Measurements from ENCODE around the gene ZNF264.
A peak's percentile ranks its signal among the peaks of the same experiment; 100 is the strongest.
"Not testable (repeated sequence)": the region's sequence is repeated elsewhere in the genome, so short reads cannot be mapped to it uniquely, and the experiment has no call there.

ZNF264 gene

DNA sequence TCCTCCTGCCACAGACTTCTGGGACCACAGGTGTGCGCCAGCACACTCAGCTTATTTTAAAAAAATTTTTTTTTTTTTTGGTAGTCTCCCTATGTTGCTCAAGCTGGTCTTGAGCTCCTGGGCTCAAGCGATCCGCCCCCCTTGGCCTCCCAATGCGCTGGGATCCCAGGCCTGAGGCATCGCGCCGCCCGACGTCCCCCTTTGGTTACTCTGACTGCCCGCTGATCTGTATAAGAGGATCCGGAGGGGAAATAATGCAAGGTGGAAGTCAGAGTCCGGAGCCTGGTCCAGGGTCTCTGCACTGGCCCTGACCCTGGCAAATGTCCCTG, 48.6 kb downstream of the ZNF264 start:
- Histone ChIP-seq H3K4me1 (peaks cover 18 to 25% (median 20%) of the 10 kb centered on the region in 10 experiments), H3K9ac (peak overlapping the region; percentile 85 to 92 (median 89)), H3K27ac (peak overlapping the region; percentile 74 to 90 (median 85); a peak in 21 of 22 replicates), H3K36me3 (peaks cover 11 to 18% (median 15%) of the 10 kb centered on the region in 11 experiments), H3K9me3 (replicated peaks in 1 of 11) (no peaks in the 10 kb centered on the region), H4K20me1 (peaks cover 0 to 49% (median 7%) of the 10 kb centered on the region in 11 experiments; a peak in 16 of 22 replicates), H3K27me3 (peaks cover 14 to 42% (median 23%) of the 10 kb centered on the region in 11 experiments), H3K4me2 (peak overlapping the region; percentile 80 to 95 (median 90)), H3K4me3 (peak overlapping the region; percentile 79 to 91 (median 88))
- no peak for TF ChIP-seq Cebpa-rat (IDR thresholded peaks at IDR 0.05)

DNA sequence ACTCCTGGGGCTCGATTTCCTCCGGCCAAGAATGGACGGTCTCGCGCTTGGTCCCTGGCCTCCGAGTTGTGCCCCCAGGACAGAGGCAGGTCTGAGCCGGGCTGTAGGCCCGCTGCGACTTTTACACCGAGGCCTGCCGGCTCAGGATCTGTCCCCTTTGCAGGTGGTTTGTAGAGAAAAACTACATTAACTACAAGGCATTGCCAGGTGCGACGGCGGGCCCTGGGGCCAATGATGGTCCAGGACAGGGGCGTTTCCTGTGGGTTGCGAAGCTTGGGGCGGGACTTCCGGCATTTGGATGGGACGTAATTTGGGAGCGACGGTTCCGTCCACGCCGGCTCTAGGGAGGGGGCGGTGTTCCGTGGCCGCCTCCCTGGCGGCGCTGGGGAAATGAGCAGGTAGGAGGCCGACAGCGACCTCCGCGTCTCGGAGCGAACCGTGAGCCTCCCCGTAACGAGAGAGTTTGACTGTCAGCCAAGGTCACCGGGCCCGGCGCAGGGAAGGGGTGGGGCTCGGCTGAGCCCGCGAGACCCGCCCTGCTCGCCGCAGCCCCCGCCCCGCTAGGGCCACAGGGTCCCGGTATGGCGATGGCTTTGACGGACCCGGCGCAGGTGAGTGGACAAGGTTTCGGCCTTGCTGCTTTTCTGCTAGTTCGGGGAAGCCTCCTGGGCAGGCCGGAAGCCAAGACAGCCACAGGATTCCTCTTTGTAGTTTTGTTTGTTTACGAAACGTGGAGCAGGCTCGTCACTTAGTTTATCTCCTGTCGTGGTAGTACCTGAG, 49.2 kb downstream of the ZNF264 start, which contains the start of gene ZNF805:
Gene ZNF805, plus strand, starts transcription at position 322 of the 780 bp plus-strand sequence. Its CDS starts 260 bp downstream, at position 582.
- Histone ChIP-seq H3K36me3 (peaks cover 14 to 24% (median 18%) of the 10 kb centered on the region in 11 experiments), H3K9me3 (replicated peaks in 1 of 11) (no peaks in the 10 kb centered on the region), H4K20me1 (peaks cover 0 to 43% (median 1%) of the 10 kb centered on the region in 11 experiments; a peak in 11 of 22 replicates), H3K27ac (peak within 1 kb of the TSS; percentile 74 to 90 (median 85)), H3K27me3 (peaks cover 8 to 36% (median 17%) of the 10 kb centered on the region in 11 experiments; a peak in 21 of 22 replicates), H3K4me2 (peak within 1 kb of the TSS; percentile 84 to 95 (median 91)), H3K9ac (peak within 1 kb of the TSS; percentile 85 to 92 (median 89)), H3K4me1 (peaks cover 18 to 25% (median 20%) of the 10 kb centered on the region in 10 experiments), H3K4me3 (peak within 1 kb of the TSS; percentile 79 to 91 (median 88))
- no peak for TF ChIP-seq Cebpa-rat (IDR thresholded peaks at IDR 0.05)

DNA sequence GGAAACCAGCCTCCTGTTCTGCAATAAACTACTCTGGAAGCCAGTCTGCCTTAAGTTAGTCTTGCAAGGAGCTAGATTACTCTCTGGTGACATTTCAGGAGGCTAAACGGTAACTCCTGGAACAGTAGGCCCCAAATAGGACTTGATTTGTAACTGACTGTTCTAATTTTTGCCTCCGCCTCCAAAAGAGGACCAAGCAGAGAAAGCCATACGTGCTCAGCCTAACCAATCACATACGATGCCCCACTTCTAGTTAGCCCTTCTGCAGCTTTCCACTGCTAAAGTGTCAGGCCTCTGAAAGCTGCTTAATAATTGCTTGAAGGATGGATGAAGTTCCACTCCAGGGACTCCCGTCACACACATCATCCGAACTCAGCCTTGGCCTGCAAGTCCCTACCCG, 49.9 kb downstream of the ZNF264 start:
- Histone ChIP-seq H3K4me1 (peaks cover 18 to 25% (median 20%) of the 10 kb centered on the region in 10 experiments), H4K20me1 (peaks cover 0 to 40% (median 6%) of the 10 kb centered on the region in 11 experiments; a peak in 9 of 22 replicates), H3K36me3 (peaks cover 21 to 30% (median 24%) of the 10 kb centered on the region in 11 experiments), H3K4me3 (peak overlapping the region; percentile 79 to 91 (median 88)), H3K9ac (peak overlapping the region; percentile 85 to 92 (median 89)), H3K27me3 (peaks cover 1 to 30% (median 10%) of the 10 kb centered on the region in 11 experiments; a peak in 19 of 22 replicates), H3K9me3 (replicated peaks in 1 of 11) (no peaks in the 10 kb centered on the region), H3K4me2 (peak overlapping the region; percentile 79 to 95 (median 90)), H3K27ac (peak overlapping the region; percentile 74 to 90 (median 85))
- TF ChIP-seq Cebpa-rat (IDR thresholded peaks at IDR 0.05), result no peak

GRCh38 chr19:57242821-57243220, 51.5 kb downstream of the ZNF264 start:
- H3K9me3 ChIP-seq (replicated peaks in 1 of 11), result no peaks in the 10 kb centered on the region
- peak overlapping the region in 2 of 11 experiments; percentile 93 to 95; a peak in 4 of 22 replicates for H3K4me2 ChIP-seq
- peaks cover 0 to 54% (median 16%) of the 10 kb centered on the region in 11 experiments; a peak in 10 of 22 replicates for H4K20me1 ChIP-seq
- H3K27me3 ChIP-seq, result peaks cover 0 to 13% (median 0%) of the 10 kb centered on the region in 11 experiments; a peak in 5 of 22 replicates
- H3K36me3 ChIP-seq, result peaks cover 32 to 47% (median 39%) of the 10 kb centered on the region in 11 experiments
- peaks cover 18 to 25% (median 20%) of the 10 kb centered on the region in 10 experiments for H3K4me1 ChIP-seq
- H3K4me3 ChIP-seq, result no peak overlapping the region
- H3K9ac ChIP-seq, result peak overlapping the region in 2 of 11 experiments; percentile 4 to 34; a peak in 1 of 22 replicates
- no peak overlapping the region for H3K27ac ChIP-seq
- TF ChIP-seq Cebpa-rat (IDR thresholded peaks at IDR 0.05), result no peak

GRCh38 chr19:57244513-57244912, 53.2 kb downstream of the ZNF264 start:
- TF ChIP-seq Cebpa-rat (IDR thresholded peaks at IDR 0.05), result no peak

GRCh38 chr19:57245066-57245465, 53.8 kb downstream of the ZNF264 start:
- H3K27ac ChIP-seq, result no peak overlapping the region
- H3K4me2 ChIP-seq, result no peak overlapping the region
- H3K27me3 ChIP-seq, result no peaks in the 10 kb centered on the region
- H3K9me3 ChIP-seq (replicated peaks in 1 of 11), result no peaks in the 10 kb centered on the region
- H3K4me3 ChIP-seq, result no peak overlapping the region
- TF ChIP-seq Cebpa-rat (IDR thresholded peaks at IDR 0.05), result no peak
- peaks cover 0 to 57% (median 16%) of the 10 kb centered on the region in 11 experiments; a peak in 10 of 22 replicates for H4K20me1 ChIP-seq
- H3K36me3 ChIP-seq, result peaks cover 48 to 66% (median 57%) of the 10 kb centered on the region in 11 experiments
- no peak overlapping the region for H3K9ac ChIP-seq
- H3K4me1 ChIP-seq, result peaks cover 16 to 22% (median 17%) of the 10 kb centered on the region in 10 experiments

More at GRCh38 chr19:57244513-57244912, 53.2 kb downstream of the ZNF264 start:
- H3K27ac ChIP-seq, result no peak overlapping the region
- peaks cover 0 to 57% (median 16%) of the 10 kb centered on the region in 11 experiments; a peak in 10 of 22 replicates for H4K20me1 ChIP-seq
- no peaks in the 10 kb centered on the region for H3K27me3 ChIP-seq
- H3K36me3 ChIP-seq, result peaks cover 45 to 63% (median 54%) of the 10 kb centered on the region in 11 experiments
- peaks cover 18 to 25% (median 20%) of the 10 kb centered on the region in 10 experiments for H3K4me1 ChIP-seq
- H3K9me3 ChIP-seq (replicated peaks in 1 of 11), result no peaks in the 10 kb centered on the region
- H3K4me2 ChIP-seq, result no peak overlapping the region
- H3K9ac ChIP-seq, result no peak overlapping the region
- no peak overlapping the region for H3K4me3 ChIP-seq

DNA sequence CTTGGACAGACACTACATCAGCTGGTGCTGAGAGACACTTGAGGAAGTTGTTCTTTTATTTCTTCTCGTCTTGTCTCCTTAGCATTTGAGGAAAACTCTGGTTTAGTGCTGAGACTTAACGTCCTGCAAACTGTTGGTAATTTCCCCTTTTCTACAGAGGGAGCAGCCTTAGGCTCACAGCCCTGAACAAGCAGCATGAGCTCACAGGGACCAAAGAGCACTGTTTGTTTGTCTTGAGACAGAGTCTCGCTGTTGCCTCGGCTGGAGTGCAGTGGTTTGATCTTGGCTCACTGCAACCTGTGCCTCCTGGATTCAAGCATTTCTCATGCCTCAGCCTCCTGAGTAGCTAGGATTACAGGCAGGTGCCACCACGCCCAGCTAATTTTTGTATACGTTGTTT, 54.7 kb downstream of the ZNF264 start:
- Histone ChIP-seq H3K36me3 (peaks cover 53 to 75% (median 66%) of the 10 kb centered on the region in 11 experiments), H3K27ac (no peak overlapping the region), H3K27me3 (no peaks in the 10 kb centered on the region)

DNA sequence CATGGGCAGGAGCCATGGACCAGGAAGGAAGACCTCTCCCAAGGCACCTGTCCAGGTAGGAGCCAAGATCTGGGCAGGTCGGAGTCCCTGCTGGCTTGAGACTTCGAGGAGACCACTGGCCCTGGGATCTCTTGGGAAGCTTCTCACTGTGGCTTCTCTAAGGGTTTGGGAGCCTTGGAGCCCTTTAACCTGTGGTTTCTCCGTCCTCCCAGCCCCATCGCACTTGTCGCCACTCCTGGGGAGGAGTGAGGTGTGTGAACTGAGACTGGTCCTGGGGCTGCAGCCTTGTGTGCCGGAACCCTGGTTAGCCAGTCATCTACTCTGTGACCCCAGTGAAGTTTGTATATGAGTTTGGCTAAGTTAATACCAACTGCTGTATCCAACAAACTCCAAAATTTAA, 57.3 kb downstream of the ZNF264 start:
- H3K4me1 ChIP-seq, result no peaks in the 10 kb centered on the region
- no peak for TF ChIP-seq Cebpa-rat (IDR thresholded peaks at IDR 0.05)
- peaks cover 73 to 97% (median 90%) of the 10 kb centered on the region in 11 experiments for H3K36me3 ChIP-seq
- H3K27ac ChIP-seq, result no peak overlapping the region
- no peak overlapping the region for H3K4me3 ChIP-seq
- H4K20me1 ChIP-seq, result peaks cover 0 to 31% (median 10%) of the 10 kb centered on the region in 11 experiments; a peak in 10 of 22 replicates
- no peaks in the 10 kb centered on the region for H3K9me3 ChIP-seq (replicated peaks in 1 of 11)
- H3K4me2 ChIP-seq, result no peak overlapping the region
- H3K27me3 ChIP-seq, result no peaks in the 10 kb centered on the region
- no peak overlapping the region for H3K9ac ChIP-seq

More for the DNA sequence above, 54.7 kb downstream of the ZNF264 start:
- no peak overlapping the region for H3K9ac ChIP-seq
- H3K4me1 ChIP-seq, result peaks cover 14 to 20% (median 15%) of the 10 kb centered on the region in 10 experiments
- H3K9me3 ChIP-seq (replicated peaks in 1 of 11), result no peaks in the 10 kb centered on the region
- TF ChIP-seq Cebpa-rat (IDR thresholded peaks at IDR 0.05), result no peak
- no peak overlapping the region for H3K4me2 ChIP-seq
- H3K4me3 ChIP-seq, result no peak overlapping the region
- H4K20me1 ChIP-seq, result peaks cover 0 to 57% (median 16%) of the 10 kb centered on the region in 11 experiments; a peak in 10 of 22 replicates

GRCh38 chr19:57249329-57249728, 58.0 kb downstream of the ZNF264 start:
- Histone ChIP-seq H3K4me3 (no peak overlapping the region), H3K9ac (no peak overlapping the region), H3K4me1 (no peaks in the 10 kb centered on the region), H3K27ac (no peak overlapping the region), H3K27me3 (no peaks in the 10 kb centered on the region), H3K9me3 (replicated peaks in 1 of 11) (no peaks in the 10 kb centered on the region), H3K4me2 (no peak overlapping the region), H3K36me3 (peaks cover 75 to 97% (median 90%) of the 10 kb centered on the region in 11 experiments), H4K20me1 (peaks cover 0 to 28% (median 10%) of the 10 kb centered on the region in 11 experiments; a peak in 9 of 22 replicates)
- no peak for TF ChIP-seq Cebpa-rat (IDR thresholded peaks at IDR 0.05)

GRCh38 chr19:57253767-57254166, 62.5 kb downstream of the ZNF264 start:
- not testable (repeated sequence) for H3K4me1 ChIP-seq; H3K9ac ChIP-seq; H3K4me3 ChIP-seq; H3K27ac ChIP-seq; H3K9me3 ChIP-seq (replicated peaks in 1 of 11); H4K20me1 ChIP-seq; H3K27me3 ChIP-seq; H3K4me2 ChIP-seq
- H3K36me3 ChIP-seq, result peaks cover 48 to 85% (median 58%) of the 10 kb centered on the region in 11 experiments
